Adipose tissue (tissue), 3 donors: ENCODE results near the gene NUDT3. TPM values are rescaled to one million over a fixed set of nuclear protein-coding genes. Genes with fewer than 3 reads are reported as not detected.
"Not testable (repeated sequence)": the region's sequence is repeated elsewhere in the genome, so short reads cannot be mapped to it uniquely, and the experiment has no call there.

ENCODE experiments used
- H3K27ac ChIP-seq: one replicate; pipeline ENCODE4 v1.5.1; 2013; ENCODE audit warnings: low read depth, low read length
- WGBS, 3 donors: extraction: QIAGEN DNeasy Blood & Tissue Kit; methylation state at CpG; one replicate each; pipeline ENCODE4 v1.1.7; 2013; 5-methylcytosine and 5-hydroxymethylcytosine counted together
- polyA plus RNA-seq, 3 donors: library from polyadenylated mRNA; stranded (reverse); fragments of 200-250 nt; gene quantifications; one replicate each; pipeline ENCODE4 v1.2.3, GENCODE V29; 2013
- donor health status: healthy with polysubstance abuse.
- donor health status: Bipolar disorder and iron deficiency.
- donor health status: healthy.

NUDT3 gene
- polyA plus RNA-seq, 3 donors, result 5.8 to 20.7 (median 9.0) TPM

- H3K27ac ChIP-seq, result not testable (repeated sequence)
- 88 to 93% (median 88%) methylated on average over 5 of the region's 5 CpGs for WGBS, 3 donors
These were observed 14.9 kb downstream of the NUDT3 start for GRCh38 chr6:34377571-34377970.

- H3K27ac ChIP-seq, result no peak overlapping the region
- WGBS, 3 donors, result 95 to 98% (median 96%) methylated on average over 5 of the region's 5 CpGs
These were observed 16.6 kb downstream of the NUDT3 start for GRCh38 chr6:34375833-34376232.

DNA sequence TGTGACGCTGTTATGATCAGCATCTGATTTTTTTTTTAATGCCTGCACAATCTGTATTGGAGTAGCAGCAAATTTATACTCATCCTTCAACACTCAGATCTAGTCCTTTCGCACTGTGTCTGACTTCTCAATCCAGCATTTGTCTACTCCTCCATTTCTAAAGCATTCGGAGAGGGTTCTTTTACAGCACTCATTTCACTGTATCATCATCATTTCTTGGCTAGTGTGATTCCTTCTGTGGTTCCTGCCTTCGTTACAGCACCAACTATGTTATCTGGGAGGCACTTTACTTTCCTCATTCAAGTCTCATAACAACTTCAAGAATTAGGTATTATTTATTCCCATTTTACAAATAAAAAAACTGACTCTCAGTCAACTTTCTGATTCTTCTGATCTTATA lies 18.0 kb downstream of the NUDT3 start:
- WGBS, 3 donors, result 56 to 73% (median 64%) methylated on average over 4 of the region's 4 CpGs
- H3K27ac ChIP-seq, result no peak overlapping the region

DNA sequence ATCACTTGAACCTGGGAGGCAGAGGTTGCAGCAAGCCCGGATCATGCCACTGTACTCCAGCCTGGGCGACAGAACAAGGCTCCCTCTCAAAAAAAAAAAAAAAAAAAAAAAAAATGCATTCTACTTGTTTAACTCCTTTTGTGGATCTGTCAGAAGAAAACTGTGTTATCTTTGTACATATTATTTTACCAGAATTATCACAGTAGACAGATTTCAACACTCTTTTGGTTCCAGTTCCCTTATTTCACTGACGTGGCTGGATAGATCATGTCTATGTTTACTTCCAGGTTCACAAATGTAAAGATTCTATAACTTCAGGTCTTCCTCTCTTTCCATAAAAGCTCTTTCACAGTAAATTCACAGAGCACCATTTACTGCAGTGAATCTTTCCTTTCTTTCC lies 18.4 kb downstream of the NUDT3 start:
- 47 to 52% (median 48%) methylated on average over 3 of the region's 3 CpGs for WGBS, 3 donors
- H3K27ac ChIP-seq, result no peak overlapping the region

GRCh38 chr6:34373511-34373910 lies 19.0 kb downstream of the NUDT3 start:
- H3K27ac ChIP-seq, result no peak overlapping the region
- WGBS, 3 donors, result 92 to 96% (median 94%) methylated on average over 5 of the region's 5 CpGs

- 96 to 98% (median 97%) methylated on average over 2 to 5 of the region's 5 CpGs for WGBS, 3 donors
These were observed 20.6 kb downstream of the NUDT3 start for GRCh38 chr6:34371865-34372264.

GRCh38 chr6:34370361-34370760 lies 22.1 kb downstream of the NUDT3 start:
- 58 to 80% (median 59%) methylated on average over 5 of the region's 5 CpGs for WGBS, 3 donors
- no peak overlapping the region for H3K27ac ChIP-seq

More at GRCh38 chr6:34371865-34372264, 20.6 kb downstream of the NUDT3 start:
- H3K27ac ChIP-seq, result not testable (repeated sequence)

GRCh38 chr6:34369385-34369784 lies 23.1 kb downstream of the NUDT3 start:
- H3K27ac ChIP-seq, result no peak overlapping the region
- WGBS, 3 donors, result 74 to 93% (median 88%) methylated on average over 4 of the region's 4 CpGs

- WGBS, 3 donors, result 70 to 73% (median 72%) methylated on average over 3 of the region's 3 CpGs
- H3K27ac ChIP-seq, result no peak overlapping the region
These were observed 25.9 kb downstream of the NUDT3 start for GRCh38 chr6:34366639-34366921.

DNA sequence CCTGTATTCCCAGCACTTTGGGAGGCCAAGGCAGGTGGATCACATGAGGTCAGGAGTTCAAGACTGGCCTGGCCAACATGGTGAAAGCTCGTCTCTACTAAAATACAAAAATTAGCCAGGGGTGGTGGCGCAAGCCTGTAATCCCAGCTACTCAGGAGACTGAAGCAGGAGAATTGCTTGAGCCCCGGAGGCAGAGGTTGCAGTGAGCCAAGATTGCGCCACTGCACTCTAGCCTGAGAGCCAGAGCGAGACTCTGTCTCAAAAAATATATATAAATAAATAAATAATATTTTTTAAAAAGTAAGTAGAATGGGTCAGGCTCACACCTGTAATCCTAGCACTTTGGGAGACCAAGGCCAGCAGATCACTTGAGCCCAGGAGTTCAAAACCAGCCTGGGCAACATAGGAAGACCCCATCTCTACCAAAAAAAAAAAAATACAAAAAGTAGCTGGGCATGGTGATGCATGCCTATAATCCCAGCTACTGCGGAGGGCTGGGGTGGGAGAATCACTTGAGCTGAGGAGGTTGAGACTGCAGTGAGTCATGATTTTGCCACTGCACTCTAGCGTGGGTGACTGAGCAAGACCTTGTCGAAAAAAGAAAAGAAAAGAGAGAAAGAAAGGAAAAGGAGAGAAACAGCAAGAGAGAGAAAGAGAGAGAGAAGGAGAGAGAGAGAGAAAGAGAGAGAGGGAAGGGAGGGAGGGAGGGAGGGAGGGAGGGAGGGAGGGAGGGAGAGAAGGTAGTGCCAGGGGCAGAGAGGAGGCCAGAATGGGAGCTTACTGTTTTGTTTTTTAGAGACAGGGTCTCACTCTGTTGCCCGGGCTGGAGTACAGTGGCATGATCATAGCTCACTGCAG lies 26.5 kb downstream of the NUDT3 start:
- WGBS, 3 donors, result 70 to 92% (median 72%) methylated on average over 9 of the region's 9 CpGs
- H3K27ac ChIP-seq, result not testable (repeated sequence)

- H3K27ac ChIP-seq, result not testable (repeated sequence)
These were observed 28.8 kb downstream of the NUDT3 start for GRCh38 chr6:34363681-34364075.

GRCh38 chr6:34362909-34363680 lies 29.4 kb downstream of the NUDT3 start:
- WGBS, 3 donors, result 37 to 58% (median 53%) methylated on average over 7 of the region's 7 CpGs
- H3K27ac ChIP-seq, result no peak overlapping the region

More at GRCh38 chr6:34363681-34364075, 28.8 kb downstream of the NUDT3 start:
- 90 to 91% (median 91%) methylated on average over 9 of the region's 9 CpGs for WGBS, 3 donors

DNA sequence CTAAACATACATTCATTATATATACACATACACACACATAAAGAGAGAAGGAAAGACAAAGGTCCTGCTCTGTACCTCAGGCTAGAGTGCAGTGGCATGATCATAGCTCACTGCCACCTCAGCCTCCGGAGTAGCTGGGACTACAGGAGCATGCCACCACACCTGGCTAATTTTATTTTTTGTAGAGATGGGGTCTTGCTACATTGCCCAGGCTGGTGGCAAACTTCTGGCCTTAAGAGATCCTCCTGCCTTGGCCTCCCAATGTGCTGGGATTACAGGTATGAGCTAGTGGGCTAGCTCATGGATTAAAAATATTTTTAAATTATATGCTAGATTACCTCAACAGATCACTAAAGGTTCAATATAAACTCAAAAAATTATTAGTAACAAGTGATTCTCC lies 30.3 kb downstream of the NUDT3 start:
- WGBS, 3 donors, result 96 to 100% (median 96%) methylated on average over 1 of the region's 1 CpG
- no peak overlapping the region for H3K27ac ChIP-seq

- H3K27ac ChIP-seq, result no peak overlapping the region
- 83 to 93% (median 92%) methylated on average over 2 of the region's 2 CpGs for WGBS, 3 donors
These were observed 31.9 kb downstream of the NUDT3 start for GRCh38 chr6:34360556-34360955.

DNA sequence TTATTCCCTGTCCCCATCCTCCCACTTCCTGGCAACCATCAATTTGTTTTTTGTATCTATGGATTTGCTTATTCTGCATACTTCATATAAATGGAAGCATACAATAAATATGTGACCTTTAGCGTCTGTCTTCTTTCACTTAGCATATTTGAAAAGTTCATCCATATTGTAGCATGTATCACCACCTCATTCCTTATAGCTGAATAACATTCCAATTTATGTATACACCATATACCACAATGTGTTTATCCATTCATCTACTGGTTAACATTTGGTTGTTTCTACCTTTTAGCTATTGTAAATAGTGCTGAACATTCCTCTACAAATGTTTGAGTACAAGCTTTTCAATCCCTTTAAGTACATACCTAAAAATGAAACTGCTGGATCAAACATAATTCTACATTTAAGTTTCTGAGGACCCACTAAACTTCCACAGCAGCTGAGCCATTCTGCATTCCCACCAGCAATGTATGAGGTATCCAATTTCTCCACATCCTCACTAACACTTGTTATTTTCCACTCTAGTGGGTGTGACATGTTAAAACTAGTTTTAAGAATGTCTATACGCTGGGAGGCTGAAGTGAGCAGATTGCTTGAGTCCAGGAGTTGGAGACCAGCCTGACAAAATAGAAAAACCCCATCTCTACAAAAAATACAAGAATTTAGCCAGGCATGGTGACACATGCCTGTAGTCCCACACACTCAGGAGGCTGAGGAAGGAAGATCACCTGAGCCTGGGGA lies 32.9 kb downstream of the NUDT3 start:
- 73 to 93% (median 77%) methylated on average over 2 of the region's 2 CpGs for WGBS, 3 donors

DNA sequence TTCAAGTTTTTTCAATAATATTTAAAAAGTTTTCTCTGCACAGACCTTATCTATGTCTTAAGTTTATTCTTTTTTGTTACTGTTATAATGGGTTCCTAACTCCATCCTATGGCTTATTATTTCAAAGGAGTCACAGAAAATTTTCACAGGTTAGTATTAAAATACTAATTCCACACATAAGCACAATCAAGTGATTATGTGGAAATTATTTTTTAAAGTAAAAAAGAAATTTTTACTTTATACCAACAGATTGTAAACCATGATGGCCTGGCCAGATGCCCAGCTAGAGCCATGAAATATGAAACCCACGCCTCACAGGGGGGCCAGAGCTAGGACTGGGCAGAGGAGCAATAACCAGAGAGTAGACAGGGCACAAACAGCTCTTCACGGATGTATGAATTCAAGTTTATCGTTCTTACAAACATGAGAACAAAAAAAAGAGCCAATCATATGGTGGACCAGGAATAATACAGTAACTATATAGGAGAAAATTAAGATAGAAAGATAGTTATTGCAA lies 34.0 kb downstream of the NUDT3 start:
- no peak overlapping the region for H3K27ac ChIP-seq
- 37 to 56% (median 53%) methylated on average over 3 of the region's 3 CpGs for WGBS, 3 donors

More for the DNA sequence above, 32.9 kb downstream of the NUDT3 start:
- no peak overlapping the region for H3K27ac ChIP-seq

DNA sequence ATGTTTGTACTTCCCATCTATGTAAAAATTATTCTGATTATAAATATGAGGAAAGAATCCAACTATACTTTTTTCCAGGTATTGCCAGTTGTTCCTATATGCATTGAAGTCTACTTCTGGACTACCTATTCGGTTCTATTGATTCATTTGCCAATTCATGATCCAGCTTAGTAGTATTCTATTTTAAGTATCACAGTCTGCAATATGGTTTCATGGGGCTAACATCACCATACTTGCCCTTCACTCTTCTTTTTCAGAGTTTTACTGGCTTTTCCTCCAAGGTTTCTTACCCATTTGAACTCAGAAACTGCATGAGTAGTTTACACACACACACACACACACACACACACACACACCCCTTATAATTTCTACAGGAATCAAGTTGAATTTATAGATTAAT lies 34.5 kb downstream of the NUDT3 start:
- no peak overlapping the region for H3K27ac ChIP-seq
- 76 to 84% (median 81%) methylated on average over 1 of the region's 1 CpG for WGBS, 3 donors

- WGBS, 3 donors, result 70 to 90% (median 79%) methylated on average over 3 of the region's 3 CpGs
- no peak overlapping the region for H3K27ac ChIP-seq
These were observed 36.6 kb downstream of the NUDT3 start for GRCh38 chr6:34355889-34356288.

DNA sequence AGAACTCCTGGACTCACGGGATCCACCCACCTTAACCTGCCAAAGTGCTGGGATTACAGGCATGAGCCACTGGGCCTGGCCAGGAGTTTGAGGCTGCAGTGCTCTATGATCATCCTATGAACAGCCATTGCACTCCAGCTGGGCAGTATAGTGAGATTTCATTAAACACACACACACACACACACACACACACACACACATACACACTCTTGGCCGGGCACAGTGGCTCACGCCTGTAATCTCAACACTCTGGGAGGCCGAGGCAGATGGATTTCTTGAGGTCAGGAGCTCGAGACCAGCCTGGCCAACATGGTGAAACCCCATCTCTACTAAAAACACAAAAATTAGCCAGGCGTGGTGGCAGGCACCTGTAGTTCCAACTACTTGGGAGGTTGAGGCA lies 38.2 kb downstream of the NUDT3 start:
- WGBS, 3 donors, result 95 to 98% (median 98%) methylated on average over 6 of the region's 6 CpGs
- H3K27ac ChIP-seq, result not testable (repeated sequence)
